Measurements from ENCODE around the gene PHYH. TPM values are rescaled to one million over a fixed set of nuclear protein-coding genes. Genes with fewer than 3 reads are reported as not detected.
"Not testable (repeated sequence)": the region's sequence is repeated elsewhere in the genome, so short reads cannot be mapped to it uniquely, and the experiment has no call there.

The PHYH gene
- 10 to 100 TPM; 50.0 to 91.5 TPM for total RNA-seq
- long read RNA-seq, transcript PHYH-201 (9 exons, 1,577 nt) = major isoform, 113 of 133 reads
- long read RNA-seq, partial matches to known transcripts = 7 of 133 reads
- long read RNA-seq, other reads (novel, unspliced or antisense) = 12 of 133 reads

- intact Hi-C loops (cut with DNase I, micrococcal nuclease) = loop anchor here in 1 of 2 donors (10.0 kb wide), 1 partner anchor 135 kb away; the partner anchor contains the start of gene MCM10
- ATAC-seq (peak; percentile 86), DNase-seq (peak; percentile 91 to 94)
Observed at GRCh38 chr10:13299437-13300287, at the start of gene PHYH. Gene PHYH (minus strand): TSS chr10:13300064. CDS start chr10:13300042, 22 bp downstream.

- DNase-seq (peak; percentile 80 to 81), ATAC-seq (peak; percentile 67)
- intact Hi-C loops (cut with DNase I, micrococcal nuclease) = no loop called here
Observed at GRCh38 chr10:13348216-13349017, 48.6 kb upstream of the PHYH start, which contains the start of gene SEPHS1. Gene SEPHS1 (minus strand): TSS chr10:13348293. CDS start chr10:13344950, 3,343 bp downstream.

- DNase-seq (peak; percentile 82 to 88), ATAC-seq (peak; percentile 62)
- intact Hi-C loops (cut with DNase I, micrococcal nuclease) = no loop called here
Observed at GRCh38 chr10:13347500-13348156, 47.8 kb upstream of the PHYH start.

GRCh38 chr10:13347043-13347499, 47.2 kb upstream of the PHYH start:
- DNase-seq (peak in 1 of 2 donors; percentile 46), ATAC-seq (peak; percentile 20)
- intact Hi-C loops (cut with DNase I, micrococcal nuclease) = no loop called here

GRCh38 chr10:13346283-13347042, 46.6 kb upstream of the PHYH start:
- intact Hi-C loops (cut with DNase I, micrococcal nuclease) = no loop called here
- peak; percentile 19 to 37 for DNase-seq
- no peak for ATAC-seq

GRCh38 chr10:13340626-13341376, 40.9 kb upstream of the PHYH start:
- DNase-seq = no peak
- ATAC-seq = no peak
- intact Hi-C loops (cut with DNase I, micrococcal nuclease) = no loop called here

- intact Hi-C loops (cut with DNase I, micrococcal nuclease) = no loop called here
- ATAC-seq = no peak
- no peak for DNase-seq
Observed at GRCh38 chr10:13340068-13340467, 40.2 kb upstream of the PHYH start.

GRCh38 chr10:13338390-13339110, 38.7 kb upstream of the PHYH start:
- ATAC-seq (peak; percentile 66), DNase-seq (peak in 1 of 2 donors; percentile 26)
- intact Hi-C loops (cut with DNase I, micrococcal nuclease) = no loop called here

- peak; percentile 24 to 53 for DNase-seq
- peak; percentile 95 for ATAC-seq
- intact Hi-C loops (cut with DNase I, micrococcal nuclease) = no loop called here
Observed at GRCh38 chr10:13337827-13338196, 37.9 kb upstream of the PHYH start.

GRCh38 chr10:13337128-13337826, 37.4 kb upstream of the PHYH start:
- peak; percentile 17 for ATAC-seq
- no peak for DNase-seq

GRCh38 chr10:13335881-13336280, 36.0 kb upstream of the PHYH start:
- intact Hi-C loops (cut with DNase I, micrococcal nuclease) = no loop called here
- no peak for ATAC-seq

More at GRCh38 chr10:13337128-13337826, 37.4 kb upstream of the PHYH start:
- intact Hi-C loops (cut with DNase I, micrococcal nuclease) = no loop called here

GRCh38 chr10:13334556-13334955, 34.7 kb upstream of the PHYH start:
- no peak for ATAC-seq
- intact Hi-C loops (cut with DNase I, micrococcal nuclease) = no loop called here
- DNase-seq = no peak

More at GRCh38 chr10:13335881-13336280, 36.0 kb upstream of the PHYH start:
- no peak for DNase-seq

GRCh38 chr10:13331646-13332045, 31.8 kb upstream of the PHYH start:
- intact Hi-C loops (cut with DNase I, micrococcal nuclease) = no loop called here
- DNase-seq (no peak), ATAC-seq (no peak)

GRCh38 chr10:13330980-13331379, 31.1 kb upstream of the PHYH start:
- ATAC-seq; DNase-seq; intact Hi-C loops (cut with DNase I, micrococcal nuclease): not testable (repeated sequence)

GRCh38 chr10:13329565-13329964, 29.7 kb upstream of the PHYH start:
- ATAC-seq (no peak), DNase-seq (no peak)
- intact Hi-C loops (cut with DNase I, micrococcal nuclease) = no loop called here

- no peak for ATAC-seq
- intact Hi-C loops (cut with DNase I, micrococcal nuclease) = no loop called here
- no peak for DNase-seq
Observed at GRCh38 chr10:13328613-13329012, 28.7 kb upstream of the PHYH start.

Measured in left colon (tissue), 2 donors.